C4-2B (cell line): ENCODE measurements around the gene TIFAB.

Experiments used
- H3K27ac ChIP-seq: fragments of 450-650 bp; 2 replicates; pipeline ENCODE4 v1.5.1; 2017
- ZFX ChIP-seq: fragments of 450-650 bp; IDR thresholded peaks from 2 replicates; pipeline ENCODE4 v1.6.1; 2017
- TF ChIP-seq, protein P1 (sequence below): fragments of 450-650 bp; conservative IDR thresholded peaks from 2 replicates; pipeline ENCODE4 v1.5.1; 2017; ENCODE audit warnings: mild to moderate bottlenecking

Gene TIFAB

GRCh38 chr5:135444881-135445280 lies 7.3 kb downstream of the TIFAB start:
- TF ChIP-seq, protein P1, sequence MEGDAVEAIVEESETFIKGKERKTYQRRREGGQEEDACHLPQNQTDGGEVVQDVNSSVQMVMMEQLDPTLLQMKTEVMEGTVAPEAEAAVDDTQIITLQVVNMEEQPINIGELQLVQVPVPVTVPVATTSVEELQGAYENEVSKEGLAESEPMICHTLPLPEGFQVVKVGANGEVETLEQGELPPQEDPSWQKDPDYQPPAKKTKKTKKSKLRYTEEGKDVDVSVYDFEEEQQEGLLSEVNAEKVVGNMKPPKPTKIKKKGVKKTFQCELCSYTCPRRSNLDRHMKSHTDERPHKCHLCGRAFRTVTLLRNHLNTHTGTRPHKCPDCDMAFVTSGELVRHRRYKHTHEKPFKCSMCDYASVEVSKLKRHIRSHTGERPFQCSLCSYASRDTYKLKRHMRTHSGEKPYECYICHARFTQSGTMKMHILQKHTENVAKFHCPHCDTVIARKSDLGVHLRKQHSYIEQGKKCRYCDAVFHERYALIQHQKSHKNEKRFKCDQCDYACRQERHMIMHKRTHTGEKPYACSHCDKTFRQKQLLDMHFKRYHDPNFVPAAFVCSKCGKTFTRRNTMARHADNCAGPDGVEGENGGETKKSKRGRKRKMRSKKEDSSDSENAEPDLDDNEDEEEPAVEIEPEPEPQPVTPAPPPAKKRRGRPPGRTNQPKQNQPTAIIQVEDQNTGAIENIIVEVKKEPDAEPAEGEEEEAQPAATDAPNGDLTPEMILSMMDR, result no peak
- no peak for TF ChIP-seq ZFX
- H3K27ac ChIP-seq, result no peak overlapping the region

- TF ChIP-seq, protein P1, result no peak
- TF ChIP-seq ZFX, result no peak
- no peak overlapping the region for H3K27ac ChIP-seq
Observed at GRCh38 chr5:135444360-135444759, 7.8 kb downstream of the TIFAB start.

- TF ChIP-seq ZFX, result no peak
- TF ChIP-seq, protein P1, result no peak
- no peak overlapping the region for H3K27ac ChIP-seq
Observed at GRCh38 chr5:135443161-135443960, 8.8 kb downstream of the TIFAB start.

DNA sequence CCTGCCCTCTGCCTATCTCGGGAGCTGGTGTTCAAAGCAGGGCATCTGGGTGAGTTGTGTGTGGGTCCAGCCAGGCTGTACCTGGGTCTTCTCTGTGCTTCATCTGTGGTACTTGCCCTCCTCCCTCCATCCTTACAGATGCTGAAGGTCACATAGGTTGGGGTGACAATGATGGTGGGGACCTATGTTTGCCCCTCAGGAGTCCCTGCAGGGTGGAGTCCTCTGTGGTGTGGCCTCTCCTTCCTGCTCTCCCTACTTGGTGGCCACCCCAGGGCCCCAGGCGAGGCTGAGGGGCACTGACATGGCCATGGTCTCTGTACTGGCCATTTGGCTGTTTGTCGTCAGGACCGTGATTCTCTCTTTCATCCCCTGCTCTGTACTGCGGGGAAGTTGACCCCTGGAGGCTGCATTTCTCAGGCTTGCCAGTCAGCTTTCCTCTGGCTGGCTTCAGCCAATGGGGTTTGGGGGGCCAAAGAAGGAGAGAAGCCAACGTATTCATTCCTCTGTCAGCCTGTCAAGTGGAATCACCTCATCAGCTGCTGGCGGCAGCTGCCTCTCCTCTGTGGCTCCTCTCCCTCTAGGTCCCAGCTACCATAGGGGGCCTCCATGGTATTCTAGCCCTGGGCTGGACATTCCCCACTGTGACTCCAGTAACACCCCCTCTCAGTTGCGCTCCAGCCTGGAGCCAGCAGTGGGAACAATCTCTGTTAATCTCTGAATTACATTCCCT lies 9.6 kb downstream of the TIFAB start:
- H3K27ac ChIP-seq, result no peak overlapping the region
- TF ChIP-seq, protein P1, result no peak
- no peak for TF ChIP-seq ZFX

DNA sequence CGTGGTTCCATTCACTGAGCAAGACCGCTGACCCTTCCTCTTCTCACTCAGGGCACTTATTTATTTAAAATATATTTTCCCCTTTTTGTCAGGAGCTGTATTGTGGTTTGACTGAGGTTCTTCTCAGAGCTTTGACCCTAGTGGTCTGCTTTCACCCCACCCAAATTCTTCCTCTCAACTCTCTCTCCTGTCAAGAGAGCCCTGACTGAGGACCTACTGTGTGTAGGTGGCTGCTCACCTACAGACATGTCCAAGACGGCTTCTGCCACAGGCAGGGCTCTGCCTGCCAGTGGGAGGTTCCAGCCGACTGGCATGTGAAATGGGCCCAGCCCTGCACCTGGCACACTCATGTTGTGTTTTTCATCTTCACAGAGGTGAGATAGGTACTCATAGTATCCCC lies 10.2 kb downstream of the TIFAB start:
- no peak for TF ChIP-seq ZFX
- TF ChIP-seq, protein P1, result no peak
- no peak overlapping the region for H3K27ac ChIP-seq

DNA sequence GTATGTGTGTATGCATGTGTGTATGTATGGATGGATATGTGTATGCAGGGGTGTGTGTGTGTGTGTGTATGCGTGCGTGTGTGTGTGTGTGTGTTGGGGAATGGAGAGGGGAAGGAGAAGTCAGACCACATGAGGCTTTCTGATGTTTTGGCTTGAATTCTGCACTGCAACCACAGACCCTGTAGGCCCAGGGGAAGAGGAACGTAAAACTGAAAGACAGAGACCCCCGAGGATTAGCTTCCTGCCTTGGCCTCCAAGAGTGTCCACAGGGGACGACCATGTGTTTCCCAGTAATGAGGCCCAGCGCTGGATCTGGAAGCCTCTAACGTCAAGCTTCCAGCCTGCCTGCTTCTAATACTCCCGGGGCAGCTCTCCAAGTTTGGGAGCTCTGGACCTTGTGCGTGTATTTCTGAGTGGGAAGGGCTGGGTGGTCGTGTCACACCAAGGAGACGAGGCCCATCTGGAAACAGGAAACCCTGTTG lies 10.8 kb downstream of the TIFAB start:
- TF ChIP-seq ZFX, result no peak
- H3K27ac ChIP-seq, result no peak overlapping the region

GRCh38 chr5:135440916-135441315 lies 11.2 kb downstream of the TIFAB start:
- no peak for TF ChIP-seq ZFX
- TF ChIP-seq, protein P1, result no peak
- H3K27ac ChIP-seq, result no peak overlapping the region
